Activated gamma-delta T cell treated with Interleukin-2 at 50 U/mL for 16 hours (primary cell): ENCODE data around the gene VWA8.

Experiments
- DNase-seq: peaks from one replicate; pipeline ENCODE4 v3.0.0-alpha.2; 2020

The VWA8 gene

DNA sequence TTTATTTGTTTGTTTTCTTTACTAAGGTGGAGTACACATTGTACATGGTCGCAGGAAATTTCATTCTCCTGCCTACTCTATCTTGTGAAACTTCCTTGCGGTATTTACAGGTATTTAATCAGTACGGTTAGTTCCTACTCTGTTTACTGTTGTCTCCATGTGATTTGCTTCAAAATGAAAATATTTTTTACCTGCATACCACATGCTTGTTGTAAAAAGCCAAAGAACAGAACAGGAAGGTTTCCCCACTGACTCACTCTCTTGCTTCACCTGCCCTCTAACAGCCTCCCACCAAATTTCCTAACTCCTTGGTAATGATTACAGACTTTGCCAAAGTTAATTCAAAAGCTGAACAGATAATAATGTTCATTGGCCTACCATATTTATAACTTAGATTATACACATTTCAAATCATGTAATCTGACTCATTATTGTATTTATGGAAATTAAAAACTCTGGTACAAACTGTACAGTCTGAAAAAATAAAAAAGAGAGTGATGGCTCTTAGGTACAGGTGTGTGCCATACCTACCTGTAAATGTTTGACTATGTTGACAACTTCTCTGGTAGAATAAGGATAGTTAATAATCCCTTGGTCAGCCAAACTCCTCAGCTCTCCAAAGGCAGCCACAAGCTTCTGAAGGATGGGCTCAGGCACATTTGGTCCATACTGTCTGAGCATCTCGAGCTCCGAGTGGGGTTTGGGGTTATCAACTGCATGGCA lies 239.9 kb downstream of the VWA8 start:
- no peak for DNase-seq

DNA sequence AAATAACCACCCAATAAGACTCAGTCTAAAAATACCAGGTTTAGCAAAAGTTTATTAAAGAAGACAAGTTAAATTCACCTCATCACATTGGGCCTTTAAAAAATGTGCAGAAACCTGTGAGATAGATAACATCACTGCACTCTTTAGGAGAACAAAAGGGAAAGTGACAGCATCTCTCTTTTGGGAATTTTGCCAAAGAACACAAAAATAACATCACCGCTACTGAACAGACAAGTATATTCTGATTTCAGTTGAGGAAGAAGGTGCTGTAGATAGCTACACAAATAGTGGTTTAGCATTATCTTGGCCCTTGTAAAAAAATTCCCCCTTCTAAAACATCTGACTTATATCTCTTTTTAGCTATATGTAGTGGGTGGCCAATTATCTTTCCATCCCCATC lies 244.7 kb downstream of the VWA8 start:
- DNase-seq: no peak

DNA sequence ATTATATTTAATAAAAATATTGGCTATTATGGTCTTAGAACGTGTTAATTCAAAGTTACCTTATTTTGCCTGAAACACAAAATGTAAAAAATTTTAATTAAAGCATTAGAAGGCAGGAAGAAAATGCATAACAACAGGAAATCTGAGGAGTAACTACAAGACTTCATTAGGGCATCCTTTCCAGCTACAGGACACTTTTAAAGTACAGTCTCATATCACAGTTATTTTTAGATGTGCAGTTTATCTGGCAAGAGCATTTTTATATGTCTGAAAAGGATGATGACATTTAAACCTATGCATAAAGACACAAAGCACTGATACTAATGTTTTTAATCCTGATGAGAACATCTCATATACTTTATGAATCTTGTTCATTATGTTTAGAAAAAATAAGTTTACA lies 247.5 kb downstream of the VWA8 start:
- no peak for DNase-seq

DNA sequence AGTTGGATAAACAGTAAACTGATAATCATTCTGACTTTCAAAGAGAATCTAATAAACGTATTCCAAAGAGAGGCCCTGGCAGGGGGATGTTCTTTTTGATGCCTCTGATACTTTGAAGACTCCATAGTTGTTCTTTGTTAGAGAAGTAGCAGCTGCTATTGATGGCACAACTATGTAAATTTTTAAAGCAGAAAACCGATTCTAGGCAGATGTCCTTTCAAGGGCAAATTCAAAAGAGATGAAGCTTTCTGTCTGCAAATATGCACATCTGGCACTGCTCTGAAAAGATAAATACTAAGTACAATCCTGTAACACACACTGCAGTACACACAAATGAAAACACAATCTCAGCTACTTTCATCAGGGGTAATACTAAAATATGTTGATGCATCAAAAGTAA lies 250.1 kb downstream of the VWA8 start:
- DNase-seq: no peak

DNA sequence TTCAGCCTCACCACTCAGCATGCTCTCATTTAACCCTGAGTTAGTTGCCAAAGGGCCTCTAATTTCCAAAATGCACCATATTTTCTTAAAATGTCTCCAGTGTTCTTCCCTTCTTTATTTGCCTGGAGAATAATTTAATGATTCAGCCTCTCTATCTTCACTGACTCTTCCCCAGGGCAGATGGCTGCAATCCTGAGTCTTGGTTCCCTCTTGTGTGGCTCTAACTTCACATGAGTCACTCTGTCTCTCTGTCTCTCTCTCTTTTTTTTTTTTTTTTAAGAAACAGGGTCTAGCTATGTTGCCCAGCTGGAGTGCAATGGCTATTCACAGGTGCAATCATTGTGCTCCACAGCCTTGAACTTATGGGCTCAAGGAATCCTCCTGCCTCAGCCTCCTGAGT lies 251.4 kb downstream of the VWA8 start:
- no peak for DNase-seq

DNA sequence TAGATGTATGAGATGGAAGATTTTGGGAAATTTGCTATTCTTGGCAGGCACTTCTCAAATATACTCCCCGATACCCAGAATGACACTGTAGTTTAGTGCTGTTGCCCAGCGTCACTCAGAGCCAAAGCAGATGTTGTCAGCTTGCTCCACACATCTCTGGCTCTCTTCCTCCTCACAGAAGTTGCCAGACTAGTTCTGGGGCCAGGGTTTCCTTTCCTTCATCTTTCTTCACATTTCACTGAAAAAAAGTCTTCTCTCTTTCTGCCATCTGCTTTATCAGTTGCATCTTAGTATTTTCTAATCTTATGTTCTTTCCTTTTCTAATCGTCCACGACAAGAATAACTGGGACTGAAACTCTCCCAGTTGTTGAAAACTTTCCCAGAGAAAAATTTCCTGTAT lies 252.2 kb downstream of the VWA8 start:
- no peak for DNase-seq

DNA sequence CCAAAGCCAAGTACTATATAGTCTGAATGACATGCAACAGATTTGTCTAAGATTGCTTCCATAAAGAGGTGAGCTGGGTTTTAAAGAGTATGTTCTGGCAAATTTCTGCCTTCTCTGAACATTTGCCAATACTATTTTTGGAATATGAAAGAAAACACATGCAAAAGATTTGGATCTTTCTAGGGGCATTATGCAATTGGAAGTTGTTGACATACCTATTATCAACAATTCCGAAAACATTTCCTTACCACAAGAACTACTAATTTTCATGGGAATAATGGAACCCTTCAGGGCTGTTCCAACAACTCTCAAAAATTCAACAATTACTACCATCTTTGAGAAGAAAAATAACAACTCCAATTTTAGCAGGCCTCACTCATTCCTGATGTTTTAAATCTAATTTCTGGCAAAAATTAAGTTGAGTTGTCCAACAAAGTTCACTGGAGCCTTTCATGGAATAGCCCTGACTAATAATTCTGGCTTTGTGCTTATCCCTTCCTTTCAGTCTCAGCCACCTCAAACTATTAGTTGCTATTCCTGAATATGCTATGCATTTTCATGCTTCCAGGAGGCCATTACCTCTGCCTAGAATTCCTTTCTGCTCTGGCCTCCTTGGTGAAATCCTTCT lies 253.6 kb downstream of the VWA8 start:
- no peak for DNase-seq

DNA sequence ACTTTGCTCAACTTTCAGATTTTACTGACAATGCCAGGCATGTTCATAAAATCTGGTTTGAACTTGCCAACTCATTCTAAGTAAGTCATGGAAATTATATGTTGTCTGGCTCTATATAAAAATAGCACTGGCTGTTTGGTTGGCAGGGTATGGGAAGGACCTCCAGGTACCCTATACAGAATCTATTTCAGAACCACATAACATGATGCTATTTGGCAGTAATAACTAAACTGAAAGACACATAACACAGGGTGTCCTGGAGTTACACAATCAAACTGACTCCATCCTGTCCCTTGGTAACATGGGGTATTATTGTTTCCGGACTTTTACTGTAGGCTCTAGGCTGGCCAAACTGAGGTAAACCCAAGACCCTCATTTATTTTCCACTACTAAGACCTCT lies 254.8 kb downstream of the VWA8 start:
- DNase-seq: no peak

DNA sequence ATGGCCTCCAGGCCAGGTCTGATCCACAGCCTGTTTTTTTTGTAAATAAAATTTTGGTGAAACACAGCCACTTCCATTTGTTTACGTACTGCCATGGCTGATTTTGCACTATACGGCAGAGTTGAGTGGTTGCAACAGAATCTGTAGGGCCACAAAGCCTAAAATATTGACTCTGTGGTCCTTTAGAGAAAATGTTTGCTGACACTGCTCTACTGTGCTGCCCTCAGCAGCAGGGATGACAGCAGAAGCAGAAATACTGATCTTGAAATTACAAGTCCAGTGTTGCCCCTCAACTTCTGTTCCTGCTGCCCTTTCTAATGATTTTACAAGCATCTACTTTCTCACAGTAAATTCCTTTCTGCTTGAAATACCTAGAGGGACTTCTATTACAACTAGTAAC lies 258.4 kb downstream of the VWA8 start:
- no peak for DNase-seq

DNA sequence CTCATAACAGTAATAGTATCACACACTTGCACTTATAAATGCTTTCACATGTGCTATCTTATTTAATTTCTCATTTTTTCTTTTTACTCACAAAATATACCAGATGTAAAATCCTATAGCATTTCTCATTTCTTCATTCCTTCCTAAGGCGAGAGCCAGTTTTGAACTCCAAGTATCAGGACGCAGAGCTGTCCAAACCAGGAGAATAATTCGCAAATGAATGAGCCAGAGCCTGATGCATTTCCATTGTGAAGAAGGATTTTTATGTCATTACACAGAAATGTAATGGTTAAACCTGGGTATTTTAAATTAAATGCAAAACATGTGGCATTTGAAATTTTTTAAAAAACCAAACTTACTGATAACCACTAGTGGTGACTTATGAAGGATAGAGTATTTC lies 259.2 kb downstream of the VWA8 start:
- no peak for DNase-seq

DNA sequence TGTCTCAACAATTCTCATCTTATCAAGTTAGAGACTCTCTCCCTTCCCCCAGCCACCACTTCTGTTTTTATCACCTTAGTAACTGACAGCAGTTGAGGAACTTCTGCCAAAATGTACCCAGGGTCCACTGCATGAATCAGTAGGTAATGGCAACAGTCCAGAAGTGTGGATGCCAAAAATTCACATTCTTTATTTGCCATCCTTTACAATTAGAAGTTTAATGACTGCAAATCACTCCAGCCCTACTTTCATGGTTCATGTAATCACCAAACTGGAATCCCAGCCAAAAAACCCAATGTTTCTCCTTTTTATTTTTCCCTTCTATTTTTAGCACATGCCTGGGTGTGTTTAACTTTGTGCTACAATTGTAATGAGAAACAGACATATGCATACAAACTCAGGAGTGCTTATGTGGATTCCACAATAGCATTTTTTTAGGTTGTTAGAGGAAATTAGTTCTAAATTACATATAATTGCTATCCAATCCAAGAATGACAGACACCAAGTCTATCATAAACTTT lies 260.1 kb downstream of the VWA8 start:
- DNase-seq: no peak

DNA sequence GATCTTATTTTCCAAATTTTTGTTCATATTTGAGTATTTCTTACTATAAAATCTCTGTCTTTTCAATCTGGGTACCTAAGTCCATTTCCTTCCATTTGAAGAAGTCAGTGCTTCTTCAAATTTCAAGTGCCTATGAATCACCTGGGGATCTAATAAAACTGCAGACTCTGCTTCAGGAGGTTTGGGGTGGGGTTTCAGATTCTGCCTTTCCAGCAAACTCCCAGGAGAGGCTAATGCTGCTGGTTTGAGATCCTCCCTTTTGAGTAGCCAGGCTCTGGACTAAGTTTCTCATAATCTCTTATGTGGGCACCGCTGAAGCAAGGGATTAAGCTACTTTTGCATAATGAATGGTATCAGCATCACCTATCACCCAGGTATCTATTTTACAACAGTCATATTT lies 261.1 kb downstream of the VWA8 start:
- DNase-seq: no peak

DNA sequence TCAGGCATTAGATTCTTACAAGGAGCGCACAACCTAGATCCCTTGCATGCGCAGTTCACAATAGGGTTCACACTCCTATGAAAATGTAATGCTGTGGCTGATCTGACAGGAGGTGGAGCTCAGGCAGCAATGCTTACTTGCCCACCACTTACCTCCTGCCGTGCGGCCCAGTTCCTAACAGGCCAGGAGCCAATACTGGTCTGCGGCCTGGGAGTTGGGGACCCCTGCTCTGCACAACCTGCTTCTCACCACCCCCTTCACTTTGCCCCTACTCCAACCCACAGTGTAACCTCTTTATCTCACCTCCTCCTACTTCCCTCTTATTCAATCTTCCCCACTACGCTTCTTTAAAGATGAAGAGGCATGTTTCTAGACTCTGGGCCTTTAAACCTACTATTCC lies 263.3 kb downstream of the VWA8 start:
- DNase-seq: no peak

DNA sequence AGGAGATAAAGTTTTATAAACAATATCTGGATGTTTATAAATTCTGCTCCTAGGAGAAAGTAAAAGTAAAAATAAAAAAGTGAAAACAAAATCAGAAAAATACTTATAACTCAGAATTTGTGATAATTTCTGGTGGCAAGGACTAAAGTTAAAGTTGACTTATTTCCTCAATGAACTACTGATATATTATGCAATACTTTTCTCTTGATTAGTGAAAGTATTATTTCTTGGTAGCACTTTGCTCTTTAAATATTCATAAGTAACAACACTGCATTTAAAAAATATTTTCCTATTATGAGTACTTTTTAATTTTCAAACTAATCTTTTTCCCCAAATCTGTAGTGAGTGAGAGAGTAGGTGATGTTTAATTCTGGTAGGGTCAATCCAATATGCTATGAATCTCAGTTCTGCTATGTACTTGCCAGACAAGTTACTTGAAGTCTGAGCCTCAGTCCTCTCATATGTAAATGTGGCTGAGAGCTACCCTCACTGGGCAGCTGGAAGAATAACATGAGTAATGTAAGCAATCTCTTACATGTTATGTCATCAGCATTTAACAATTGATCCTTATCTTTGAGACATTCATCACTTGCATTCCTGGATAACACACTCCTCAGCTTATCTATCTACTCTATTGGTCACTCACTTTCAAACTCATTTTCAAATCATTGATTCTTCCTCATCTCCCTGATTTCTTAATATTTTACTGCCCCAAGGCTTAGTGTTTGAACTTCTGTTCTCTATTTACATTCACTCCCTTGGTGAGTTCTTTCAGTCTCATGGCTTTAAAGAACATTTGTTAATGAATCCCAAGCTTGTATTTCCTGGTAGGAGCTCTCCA lies 264.5 kb downstream of the VWA8 start:
- no peak for DNase-seq

DNA sequence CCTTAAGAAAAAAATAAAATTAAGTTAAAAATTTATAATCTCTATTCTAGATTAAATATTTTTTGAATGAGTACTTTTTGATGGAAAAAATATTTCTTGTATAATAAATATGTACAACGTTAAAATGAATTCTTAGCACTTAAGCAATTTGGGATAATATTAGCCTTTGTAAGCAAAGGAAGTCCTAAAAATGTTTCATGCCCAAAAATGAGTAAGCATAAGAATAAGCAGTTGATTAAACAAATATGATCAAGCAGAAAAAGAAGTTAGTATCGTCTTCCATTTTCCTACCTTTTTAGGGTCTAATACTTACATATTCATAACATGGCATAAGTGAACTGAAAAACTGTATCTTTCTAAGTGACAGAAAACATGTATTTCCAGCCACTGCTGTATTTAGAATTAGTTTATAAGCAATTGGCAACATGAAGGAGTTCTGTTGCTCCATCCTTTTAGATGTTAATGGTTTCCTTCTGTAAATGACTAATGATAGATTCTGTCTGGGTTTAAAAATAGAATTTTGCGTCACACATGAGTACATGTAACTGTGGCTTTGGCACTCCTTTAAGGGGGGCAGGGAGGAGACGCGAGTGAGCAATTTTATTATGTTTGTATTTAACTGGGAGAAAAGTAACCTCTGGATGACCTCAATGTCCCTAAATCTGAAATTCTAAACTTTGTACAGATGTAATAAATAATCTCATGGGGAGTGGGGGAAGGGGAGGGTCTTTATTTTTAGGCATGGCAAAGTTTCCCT lies 266.2 kb downstream of the VWA8 start:
- DNase-seq: no peak

DNA sequence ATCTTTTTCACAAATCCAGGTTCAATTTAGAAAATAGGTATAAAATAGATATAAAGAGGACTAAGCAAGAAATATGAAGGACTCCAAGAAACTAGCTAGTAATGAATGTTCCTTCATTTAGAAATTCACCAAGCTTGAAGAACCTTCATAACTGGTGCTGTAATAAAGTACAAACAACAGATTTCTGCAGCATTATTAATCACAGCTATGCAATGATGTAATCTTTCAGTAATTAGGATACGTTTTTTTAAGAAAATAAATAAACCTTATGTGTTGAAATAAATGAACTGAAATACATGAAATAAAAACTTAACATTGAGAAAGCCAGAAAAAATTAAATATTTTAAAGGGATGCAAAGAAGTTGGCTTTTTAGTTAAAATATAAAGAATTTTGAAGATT lies 267.5 kb downstream of the VWA8 start:
- no peak for DNase-seq

DNA sequence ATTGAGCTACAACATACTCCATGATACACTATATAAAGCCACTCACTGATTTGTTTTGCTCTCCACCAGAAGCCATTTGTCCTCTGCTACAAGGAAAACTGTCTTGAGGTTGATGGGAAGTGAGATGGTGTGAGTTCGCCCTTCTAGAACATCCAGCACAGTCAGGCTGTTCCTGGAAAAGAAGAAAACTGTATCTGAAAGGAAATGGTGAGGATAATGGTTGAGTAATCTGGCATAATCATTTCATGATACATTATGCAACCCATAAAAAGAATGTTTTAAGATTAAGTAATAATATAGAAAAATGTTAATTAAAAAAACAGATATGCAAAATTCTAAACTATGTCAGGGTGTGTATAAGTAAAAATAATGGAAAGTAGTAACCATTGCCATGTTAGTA lies 269.6 kb downstream of the VWA8 start:
- DNase-seq: no peak

DNA sequence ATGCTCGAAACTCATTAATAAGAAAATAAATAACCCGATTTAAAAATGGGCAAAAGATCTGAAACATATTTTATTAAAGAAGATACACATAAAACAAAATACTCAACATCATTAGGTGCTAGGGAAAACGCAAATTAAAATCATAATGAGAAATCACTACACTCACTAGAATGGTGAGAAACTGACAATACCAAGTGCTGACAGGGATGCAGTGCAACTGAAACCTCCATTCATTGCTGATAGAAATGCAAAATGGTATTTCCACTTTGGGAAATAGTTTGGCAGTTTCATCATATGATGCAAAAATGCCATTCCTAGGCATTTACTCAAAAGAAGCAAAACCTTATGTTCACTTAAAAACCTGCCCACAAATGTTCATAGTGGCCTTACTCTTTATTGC lies 278.1 kb downstream of the VWA8 start:
- no peak for DNase-seq

DNA sequence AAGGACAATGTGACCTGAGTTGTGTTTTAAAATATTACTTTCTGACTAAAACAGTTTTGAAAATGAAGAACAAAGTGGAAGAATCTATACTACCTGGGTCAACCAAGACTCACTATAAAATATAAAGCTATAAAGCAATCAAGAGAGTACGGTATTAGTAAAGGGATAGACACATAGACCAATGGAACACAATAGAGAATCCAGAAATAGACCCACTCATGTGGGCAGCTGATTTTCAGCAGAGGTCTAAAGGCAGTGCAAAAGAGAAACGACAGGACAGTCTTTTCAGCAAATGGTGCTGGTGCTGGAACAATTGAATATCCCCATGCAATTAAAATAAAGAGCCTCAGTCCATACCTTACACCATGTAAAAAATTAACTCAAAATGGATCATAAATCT lies 278.9 kb downstream of the VWA8 start:
- DNase-seq: no peak

DNA sequence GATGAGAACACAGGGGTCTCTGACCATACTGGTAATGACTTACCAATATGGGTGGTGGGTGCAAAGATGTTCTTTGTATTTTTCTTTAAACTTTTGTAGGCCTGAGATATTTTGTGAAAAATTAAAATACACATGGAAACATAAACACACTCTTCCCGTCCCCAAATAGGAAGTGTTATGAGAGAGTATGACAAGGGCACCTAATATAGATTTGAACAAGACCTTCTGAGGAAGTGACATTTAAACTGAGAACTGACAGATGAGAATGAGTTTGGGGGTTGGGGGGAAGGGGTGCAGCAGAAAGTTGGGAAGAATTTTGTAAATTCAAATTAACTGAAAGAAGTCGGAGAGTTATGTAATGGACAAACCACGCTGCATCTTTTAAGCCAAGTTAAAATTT lies 279.3 kb downstream of the VWA8 start:
- DNase-seq: no peak

DNA sequence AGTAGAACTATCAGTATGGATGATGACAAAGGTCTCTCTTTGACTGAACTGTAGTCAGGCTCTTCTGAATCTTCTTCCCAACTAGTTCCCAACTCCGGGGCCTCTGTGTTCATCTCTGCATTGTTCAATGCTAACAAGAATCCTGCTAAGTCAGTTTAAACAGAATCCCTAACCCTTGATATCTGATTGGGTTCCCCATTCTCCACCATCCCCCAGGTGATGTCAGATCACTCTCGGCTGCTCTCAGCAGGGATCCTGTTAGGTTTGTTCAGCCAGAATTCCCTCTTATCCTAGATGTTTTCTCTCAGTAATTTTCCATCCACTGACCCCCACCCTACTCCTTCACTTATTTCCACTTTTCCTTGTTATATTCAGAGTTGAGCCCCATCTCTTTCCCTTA lies 280.0 kb downstream of the VWA8 start:
- no peak for DNase-seq

DNA sequence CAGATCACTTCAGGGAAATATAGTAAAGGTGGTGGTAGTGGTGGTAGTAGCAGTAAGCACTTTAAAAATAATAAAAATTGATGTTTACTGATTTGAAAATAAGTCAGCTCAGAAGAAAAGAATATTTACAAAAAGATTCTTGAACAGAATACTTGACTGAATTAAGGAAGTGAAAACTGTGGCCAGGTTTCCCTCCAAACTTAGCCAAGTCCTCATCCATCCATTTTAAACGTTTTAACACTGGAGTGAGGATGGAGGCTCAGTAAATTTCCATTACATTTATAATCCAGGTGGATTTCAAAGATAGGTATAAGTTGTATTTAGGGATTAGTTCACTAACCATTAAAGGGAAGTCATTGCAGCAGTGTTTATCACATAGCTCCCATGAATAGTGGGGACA lies 282.1 kb downstream of the VWA8 start:
- no peak for DNase-seq

DNA sequence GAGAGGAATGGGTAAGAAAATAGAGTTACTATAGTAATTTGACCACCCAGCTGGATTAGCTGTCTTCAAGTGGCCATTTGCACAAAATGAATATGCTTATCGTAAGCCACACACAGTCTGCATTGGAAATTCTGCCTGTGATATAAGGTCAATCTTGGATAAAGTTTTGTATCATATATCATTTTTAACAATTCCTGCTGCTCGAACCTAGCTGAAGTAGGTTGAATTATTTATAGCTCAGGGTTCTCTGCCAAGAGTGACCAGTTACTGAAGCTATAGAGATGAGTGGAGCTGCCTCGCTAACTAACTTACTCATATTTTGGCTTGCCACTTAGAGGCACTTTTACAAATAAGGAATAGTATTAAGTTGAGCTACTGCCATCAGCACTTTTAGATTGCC lies 282.7 kb downstream of the VWA8 start:
- DNase-seq: no peak
